ENCODE measurements around the gene LZTR1. TPM values are rescaled to one million over a fixed set of nuclear protein-coding genes. Genes with fewer than 3 reads are reported as not detected.
"Not testable (repeated sequence)": the region's sequence is repeated elsewhere in the genome, so short reads cannot be mapped to it uniquely, and the experiment has no call there.

Gene LZTR1
- total and polyA plus RNA-seq, 2 donors, result 14.7 to 49.2 TPM

DNA sequence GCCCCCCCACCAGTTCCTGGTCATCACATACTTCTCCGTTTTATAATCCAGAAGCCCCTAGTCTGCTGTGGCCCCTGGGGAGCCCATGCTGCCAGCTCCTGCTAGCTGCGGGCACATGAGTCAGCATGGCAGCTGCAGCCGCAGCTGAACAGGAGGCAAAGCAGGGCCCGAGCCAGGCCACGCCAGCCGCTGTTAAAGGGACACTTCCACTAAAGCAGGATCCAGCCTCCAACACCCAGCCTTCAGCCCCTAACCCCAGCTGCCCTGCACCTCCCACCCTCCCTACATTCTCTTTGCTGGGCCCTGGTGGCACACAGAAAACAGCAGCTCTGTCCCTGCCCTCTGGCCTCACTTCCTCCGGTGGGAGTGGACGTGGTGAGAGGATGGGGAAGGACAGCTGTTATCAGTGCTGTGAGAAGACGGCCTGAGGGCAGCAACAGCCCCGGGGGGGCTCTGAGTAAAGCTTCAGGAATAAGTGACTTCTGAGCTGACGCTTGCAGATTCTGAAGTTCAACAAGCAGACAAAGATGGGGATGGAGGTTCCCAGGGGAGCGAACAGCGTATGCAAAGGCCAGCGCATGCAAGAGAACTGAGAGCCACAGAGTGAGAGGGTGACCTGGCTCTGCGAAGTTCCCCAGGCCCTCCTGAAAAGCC is 63.0 kb downstream of the LZTR1 start:
- Histone ChIP-seq H3K4me3 (ENCODE audit: low read length in 2 of 2) (no peak overlapping the region), H3K9me3 (ENCODE audit: control insufficient read depth in 2 of 2, insufficient read depth in 1 of 2, low read length in 1 of 2) (no peaks in the 10 kb centered on the region), H3K27me3 (ENCODE audit: control insufficient read depth in 2 of 2, insufficient read depth in 1 of 2, low read length in 1 of 2) (peaks cover 7 to 53% of the 10 kb centered on the region in 2 donors), H3K36me3 (ENCODE audit: control insufficient read depth in 2 of 2, insufficient read depth in 2 of 2, low read length in 1 of 2) (no peaks in the 10 kb centered on the region), H3K4me1 (ENCODE audit: control insufficient read depth in 2 of 2, insufficient read depth in 2 of 2, low read length in 2 of 2) (peaks cover 0 to 11% of the 10 kb centered on the region in 2 donors), H3K27ac (ENCODE audit: low read depth in 1 of 2, low read length in 1 of 2) (no peak overlapping the region)
- no peak for DNase-seq (ENCODE audit: low read depth in 6 of 9, low spot score in 9 of 9)
- WGBS, result 18% methylated on average over 15 of the region's 15 CpGs

DNA sequence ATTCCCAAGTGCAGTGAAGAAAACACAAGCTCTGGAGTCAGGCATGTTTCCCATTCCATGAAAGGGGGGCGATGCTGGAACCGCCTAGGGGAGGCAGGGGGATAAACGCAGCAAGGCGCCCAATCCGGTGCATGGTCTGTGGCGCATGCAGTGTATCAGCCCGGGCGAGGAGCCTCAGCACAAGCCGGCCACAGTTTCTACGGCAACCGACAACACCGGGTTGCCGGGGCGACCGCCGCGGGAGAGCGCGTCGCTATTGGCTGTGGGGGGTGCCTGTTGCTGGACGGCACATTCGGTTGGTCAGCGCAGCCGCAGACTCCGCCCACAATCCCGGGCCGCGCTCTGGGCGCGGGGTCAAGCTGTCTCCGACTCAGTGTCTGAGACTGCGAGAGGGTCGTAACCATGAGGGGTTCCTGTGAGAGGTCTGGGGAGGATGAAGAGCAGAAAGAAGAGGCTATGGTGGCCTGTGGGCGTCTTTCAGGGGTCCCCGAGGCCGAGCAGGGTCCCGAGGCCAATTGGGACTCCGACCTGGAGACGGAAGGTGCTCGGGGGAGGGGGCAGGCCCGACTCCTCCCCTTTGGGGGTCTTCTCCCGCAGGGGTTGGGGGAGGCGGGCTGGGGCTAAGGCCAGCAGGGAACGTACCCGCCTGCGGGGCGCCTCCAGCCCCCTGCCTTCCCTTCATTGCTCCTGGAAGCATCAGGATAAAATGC is 63.6 kb downstream of the LZTR1 start, which contains the start of gene LRRC74B:
Gene LRRC74B, plus strand, starts transcription at position 362 of the 710 bp plus-strand sequence. Its CDS starts 41 bp downstream, at position 403.
- DNase-seq (ENCODE audit: low read depth in 6 of 9, low spot score in 9 of 9), result peak in 5 of 9 donors; percentile 32 to 70 (median 61)
- peaks cover 0 to 11% of the 10 kb centered on the region in 2 donors for H3K4me1 ChIP-seq (ENCODE audit: control insufficient read depth in 2 of 2, insufficient read depth in 2 of 2, low read length in 2 of 2)
- no peaks in the 10 kb centered on the region for H3K36me3 ChIP-seq (ENCODE audit: control insufficient read depth in 2 of 2, insufficient read depth in 2 of 2, low read length in 1 of 2)
- no peak within 1 kb of the TSS for H3K4me3 ChIP-seq (ENCODE audit: low read length in 2 of 2)
- H3K9me3 ChIP-seq (ENCODE audit: control insufficient read depth in 2 of 2, insufficient read depth in 1 of 2, low read length in 1 of 2), result no peaks in the 10 kb centered on the region
- H3K27ac ChIP-seq (ENCODE audit: low read depth in 1 of 2, low read length in 1 of 2), result no peak within 1 kb of the TSS
- WGBS, result 12% methylated on average over 47 of the region's 47 CpGs
- peaks cover 7 to 53% of the 10 kb centered on the region in 2 donors for H3K27me3 ChIP-seq (ENCODE audit: control insufficient read depth in 2 of 2, insufficient read depth in 1 of 2, low read length in 1 of 2)

DNA sequence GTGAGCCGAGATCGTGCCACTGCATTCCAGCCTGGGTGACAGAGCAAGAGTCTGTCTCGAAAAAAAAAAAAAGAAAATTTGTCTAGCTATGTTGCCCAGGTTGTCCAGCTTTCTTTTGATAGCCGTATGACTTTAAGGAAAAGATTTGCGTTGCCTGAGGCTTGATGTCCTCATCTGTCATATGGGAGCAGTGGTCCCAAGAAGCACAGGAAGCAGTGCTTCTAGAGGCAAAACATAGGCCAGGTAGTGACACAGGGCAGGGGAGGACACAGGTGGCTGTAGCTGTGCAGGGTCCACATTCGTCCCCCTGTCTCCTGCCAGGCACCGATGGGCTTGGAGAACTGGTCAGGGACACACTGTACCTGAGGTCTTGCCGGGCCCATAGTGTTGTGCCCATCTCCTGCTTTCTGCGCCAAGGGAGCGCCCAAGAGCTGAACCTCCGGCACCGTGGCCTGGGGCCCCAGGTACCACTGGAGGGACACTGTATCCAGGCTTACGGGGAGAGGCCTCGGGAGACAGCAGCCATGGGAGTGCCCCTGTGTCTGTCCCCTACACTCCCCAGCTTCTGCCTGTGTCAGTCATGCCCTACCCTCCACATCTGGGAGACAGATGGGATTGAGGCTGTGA is 65.1 kb downstream of the LZTR1 start:
- H3K27ac ChIP-seq (ENCODE audit: low read depth in 1 of 2, low read length in 1 of 2), result no peak overlapping the region
- no peak for DNase-seq (ENCODE audit: low read depth in 6 of 9, low spot score in 9 of 9)
- 94% methylated on average over 14 of the region's 14 CpGs for WGBS

DNA sequence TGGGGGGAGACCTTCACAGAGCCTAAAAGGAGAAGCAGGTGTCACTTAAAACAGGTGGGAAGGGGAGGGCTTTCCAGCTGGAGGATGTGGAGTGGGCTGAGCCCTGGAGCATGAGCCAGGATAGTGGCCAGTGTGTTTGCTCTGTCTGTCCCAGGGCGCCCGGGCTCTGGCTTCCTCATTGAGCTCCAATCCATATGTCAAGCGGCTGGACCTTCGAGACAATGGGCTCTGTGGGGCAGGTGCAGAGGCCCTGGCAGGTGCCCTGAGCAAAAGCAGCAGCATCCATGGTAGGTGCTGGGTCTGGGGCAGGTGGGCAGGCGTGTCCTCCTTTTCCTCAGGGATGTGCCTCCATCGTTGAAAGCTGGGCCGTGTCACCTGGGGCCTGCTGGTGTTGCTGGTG is 65.6 kb downstream of the LZTR1 start:
- no peak for DNase-seq (ENCODE audit: low read depth in 6 of 9, low spot score in 9 of 9)
- Histone ChIP-seq H3K27ac (ENCODE audit: low read depth in 1 of 2, low read length in 1 of 2) (no peak overlapping the region), H3K27me3 (ENCODE audit: control insufficient read depth in 2 of 2, insufficient read depth in 1 of 2, low read length in 1 of 2) (peaks cover 7 to 50% of the 10 kb centered on the region in 2 donors), H3K9me3 (ENCODE audit: control insufficient read depth in 2 of 2, insufficient read depth in 1 of 2, low read length in 1 of 2) (no peaks in the 10 kb centered on the region), H3K4me3 (ENCODE audit: low read length in 2 of 2) (no peak overlapping the region), H3K36me3 (ENCODE audit: control insufficient read depth in 2 of 2, insufficient read depth in 2 of 2, low read length in 1 of 2) (no peaks in the 10 kb centered on the region), H3K4me1 (ENCODE audit: control insufficient read depth in 2 of 2, insufficient read depth in 2 of 2, low read length in 2 of 2) (peaks cover 0 to 21% of the 10 kb centered on the region in 2 donors)
- WGBS, result 93% methylated on average over 7 of the region's 7 CpGs

More for the DNA sequence above, 65.1 kb downstream of the LZTR1 start:
- H3K36me3 ChIP-seq (ENCODE audit: control insufficient read depth in 2 of 2, insufficient read depth in 2 of 2, low read length in 1 of 2), result no peaks in the 10 kb centered on the region
- no peaks in the 10 kb centered on the region for H3K9me3 ChIP-seq (ENCODE audit: control insufficient read depth in 2 of 2, insufficient read depth in 1 of 2, low read length in 1 of 2)
- peaks cover 7 to 50% of the 10 kb centered on the region in 2 donors for H3K27me3 ChIP-seq (ENCODE audit: control insufficient read depth in 2 of 2, insufficient read depth in 1 of 2, low read length in 1 of 2)
- peaks cover 0 to 21% of the 10 kb centered on the region in 2 donors for H3K4me1 ChIP-seq (ENCODE audit: control insufficient read depth in 2 of 2, insufficient read depth in 2 of 2, low read length in 2 of 2)
- H3K4me3 ChIP-seq (ENCODE audit: low read length in 2 of 2), result no peak overlapping the region

DNA sequence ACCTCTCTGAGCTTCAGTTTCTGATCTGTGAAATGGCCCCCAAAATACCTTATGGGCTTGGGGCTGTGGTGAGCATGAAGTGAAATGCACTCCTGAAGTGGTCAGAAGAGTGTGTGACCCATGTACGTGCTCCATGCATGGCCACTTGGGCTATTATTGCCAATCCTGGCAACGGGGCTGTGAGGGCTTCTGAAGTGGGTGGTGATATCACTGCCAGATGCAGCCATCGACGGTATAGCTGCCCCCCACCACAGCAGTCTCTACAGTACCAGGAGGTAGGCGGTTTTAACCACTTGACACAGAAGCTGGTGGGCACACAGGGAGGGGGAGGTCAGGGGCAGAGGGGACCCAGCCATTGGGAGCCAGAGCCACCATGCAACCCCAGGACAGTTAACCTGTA is 66.4 kb downstream of the LZTR1 start:
- not testable (repeated sequence) for DNase-seq (ENCODE audit: low read depth in 6 of 9, low spot score in 9 of 9); H3K36me3 ChIP-seq (ENCODE audit: control insufficient read depth in 2 of 2, insufficient read depth in 2 of 2, low read length in 1 of 2); H3K4me3 ChIP-seq (ENCODE audit: low read length in 2 of 2); H3K9me3 ChIP-seq (ENCODE audit: control insufficient read depth in 2 of 2, insufficient read depth in 1 of 2, low read length in 1 of 2); H3K27ac ChIP-seq (ENCODE audit: low read depth in 1 of 2, low read length in 1 of 2)
- WGBS, result 89% methylated on average over 5 of the region's 5 CpGs
- peaks cover 7 to 44% of the 10 kb centered on the region in 2 donors for H3K27me3 ChIP-seq (ENCODE audit: control insufficient read depth in 2 of 2, insufficient read depth in 1 of 2, low read length in 1 of 2)
- H3K4me1 ChIP-seq (ENCODE audit: control insufficient read depth in 2 of 2, insufficient read depth in 2 of 2, low read length in 2 of 2), result peaks cover 0 to 21% of the 10 kb centered on the region in 2 donors

Other genes starting within 250 kb of the LZTR1 start
- 0.05 TPM for gene SERPIND1, start 208.2 kb upstream of the LZTR1 start, total RNA-seq
- gene SERPIND1, start 208.2 kb upstream of the LZTR1 start, polyA plus RNA-seq, result 0.11 TPM
- gene PI4KA, start 123.5 kb upstream of the LZTR1 start, total RNA-seq, result 32.5 TPM
- 64.0 TPM for gene PI4KA, start 123.5 kb upstream of the LZTR1 start, polyA plus RNA-seq
- 13.4 TPM for gene SNAP29, start 123.3 kb upstream of the LZTR1 start, total RNA-seq
- 19.2 TPM for gene SNAP29, start 123.3 kb upstream of the LZTR1 start, polyA plus RNA-seq
- 30.7 TPM for gene CRKL, start 64.9 kb upstream of the LZTR1 start, total RNA-seq
- gene CRKL, start 64.9 kb upstream of the LZTR1 start, polyA plus RNA-seq, result 21.9 TPM
- gene AIFM3, start 15.0 kb upstream of the LZTR1 start, total RNA-seq, result 0.57 TPM
- 3.3 TPM for gene AIFM3, start 15.0 kb upstream of the LZTR1 start, polyA plus RNA-seq
- gene THAP7, start 19.8 kb downstream of the LZTR1 start, total RNA-seq, result 26.2 TPM
- gene THAP7, start 19.8 kb downstream of the LZTR1 start, polyA plus RNA-seq, result 40.3 TPM
- gene P2RX6, start 32.9 kb downstream of the LZTR1 start, total RNA-seq, result 0.66 TPM
- gene P2RX6, start 32.9 kb downstream of the LZTR1 start, polyA plus RNA-seq, result 0.87 TPM
- gene SLC7A4, start 50.3 kb downstream of the LZTR1 start, total RNA-seq, result 0.19 TPM
- gene SLC7A4, start 50.3 kb downstream of the LZTR1 start, polyA plus RNA-seq, result 0.37 TPM
- not detected for gene LRRC74B, start 63.6 kb downstream of the LZTR1 start, total RNA-seq
- gene LRRC74B, start 63.6 kb downstream of the LZTR1 start, polyA plus RNA-seq, result 0.16 TPM

All from thymus (tissue), 11 donors.